ENCODE measurements around the gene WDR83.

WDR83 gene

DNA sequence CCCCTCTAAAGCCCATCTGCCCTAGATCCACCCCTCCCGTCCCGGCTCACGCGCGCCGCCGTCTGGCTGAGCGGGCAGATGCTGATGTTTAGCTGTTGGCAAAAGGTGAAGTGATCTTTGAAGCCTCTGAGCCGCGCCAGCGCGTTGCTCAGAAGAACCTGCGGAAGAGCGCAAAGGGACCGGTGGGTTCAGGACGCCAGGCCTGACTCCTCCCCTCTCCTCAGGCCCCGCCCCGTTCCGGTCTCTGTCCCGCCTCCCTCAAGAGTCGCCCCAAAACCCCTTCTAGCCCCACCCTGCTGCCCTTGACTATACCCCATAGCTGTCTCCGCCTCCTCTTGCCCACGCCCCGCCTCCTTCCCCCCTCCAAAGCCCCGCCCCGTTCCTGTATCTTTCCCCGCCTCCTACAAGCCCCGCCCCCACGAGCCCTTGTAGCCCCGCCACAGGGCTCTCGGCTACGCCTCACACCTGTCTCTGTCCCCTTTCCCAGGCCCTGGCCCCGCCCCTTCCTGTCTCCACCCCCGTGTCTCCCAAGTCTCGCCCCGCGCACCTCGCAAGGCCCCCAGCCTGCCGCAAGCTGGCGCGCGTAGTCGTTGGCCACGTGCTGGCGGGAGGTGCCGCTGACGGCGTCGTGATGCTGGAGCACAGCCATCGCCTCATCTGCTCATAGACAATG, 9.6 kb upstream of the WDR83 start:
- TF ChIP-seq, protein P1, sequence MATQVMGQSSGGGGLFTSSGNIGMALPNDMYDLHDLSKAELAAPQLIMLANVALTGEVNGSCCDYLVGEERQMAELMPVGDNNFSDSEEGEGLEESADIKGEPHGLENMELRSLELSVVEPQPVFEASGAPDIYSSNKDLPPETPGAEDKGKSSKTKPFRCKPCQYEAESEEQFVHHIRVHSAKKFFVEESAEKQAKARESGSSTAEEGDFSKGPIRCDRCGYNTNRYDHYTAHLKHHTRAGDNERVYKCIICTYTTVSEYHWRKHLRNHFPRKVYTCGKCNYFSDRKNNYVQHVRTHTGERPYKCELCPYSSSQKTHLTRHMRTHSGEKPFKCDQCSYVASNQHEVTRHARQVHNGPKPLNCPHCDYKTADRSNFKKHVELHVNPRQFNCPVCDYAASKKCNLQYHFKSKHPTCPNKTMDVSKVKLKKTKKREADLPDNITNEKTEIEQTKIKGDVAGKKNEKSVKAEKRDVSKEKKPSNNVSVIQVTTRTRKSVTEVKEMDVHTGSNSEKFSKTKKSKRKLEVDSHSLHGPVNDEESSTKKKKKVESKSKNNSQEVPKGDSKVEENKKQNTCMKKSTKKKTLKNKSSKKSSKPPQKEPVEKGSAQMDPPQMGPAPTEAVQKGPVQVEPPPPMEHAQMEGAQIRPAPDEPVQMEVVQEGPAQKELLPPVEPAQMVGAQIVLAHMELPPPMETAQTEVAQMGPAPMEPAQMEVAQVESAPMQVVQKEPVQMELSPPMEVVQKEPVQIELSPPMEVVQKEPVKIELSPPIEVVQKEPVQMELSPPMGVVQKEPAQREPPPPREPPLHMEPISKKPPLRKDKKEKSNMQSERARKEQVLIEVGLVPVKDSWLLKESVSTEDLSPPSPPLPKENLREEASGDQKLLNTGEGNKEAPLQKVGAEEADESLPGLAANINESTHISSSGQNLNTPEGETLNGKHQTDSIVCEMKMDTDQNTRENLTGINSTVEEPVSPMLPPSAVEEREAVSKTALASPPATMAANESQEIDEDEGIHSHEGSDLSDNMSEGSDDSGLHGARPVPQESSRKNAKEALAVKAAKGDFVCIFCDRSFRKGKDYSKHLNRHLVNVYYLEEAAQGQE (IDR thresholded peaks at IDR 0.05; ENCODE audit: insufficient read depth in 1 of 2, low read depth in 2 of 2, low read length in 2 of 2), result no peak
- no peak for TF ChIP-seq POLR2AphosphoS5 (IDR thresholded peaks at IDR 0.05; ENCODE audit: low read depth, low read length)
- TF ChIP-seq SIN3A (IDR thresholded peaks at IDR 0.05; ENCODE audit: borderline replicate concordance, insufficient read depth, low read length), result no peak
- no peak for TF ChIP-seq TAF1 (IDR thresholded peaks at IDR 0.05; ENCODE audit: borderline replicate concordance, insufficient read depth, low read length)
- no peak for TF ChIP-seq FOXP2 (optimal IDR thresholded peaks at IDR 0.05; ENCODE audit: borderline replicate concordance, extremely low read depth, extremely low read length, insufficient read depth)

DNA sequence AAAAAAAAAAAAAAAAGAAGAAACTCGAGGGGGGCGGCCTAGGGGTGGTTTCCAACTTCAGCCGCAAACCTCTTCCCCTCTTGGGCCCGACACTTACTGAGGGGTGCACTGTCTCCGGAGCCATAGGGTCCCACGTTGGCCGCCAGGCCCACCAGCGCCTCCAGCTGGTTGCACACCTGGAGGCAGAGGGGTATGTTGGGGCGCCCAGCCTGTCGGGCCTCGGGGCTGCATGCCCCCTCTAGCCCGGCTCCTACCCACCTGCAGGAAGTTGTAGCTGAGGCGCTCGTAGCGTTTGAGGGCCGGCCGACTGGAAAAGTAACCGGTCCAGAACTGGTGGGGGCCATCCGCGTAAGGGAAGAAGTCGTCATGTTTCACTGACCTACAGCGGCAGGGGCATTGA, 8.6 kb upstream of the WDR83 start:
- TF ChIP-seq, protein P1 (IDR thresholded peaks at IDR 0.05; ENCODE audit: insufficient read depth in 1 of 2, low read depth in 2 of 2, low read length in 2 of 2), result no peak
- TF ChIP-seq SIN3A (IDR thresholded peaks at IDR 0.05; ENCODE audit: borderline replicate concordance, insufficient read depth, low read length) (no peak), POLR2AphosphoS5 (IDR thresholded peaks at IDR 0.05; ENCODE audit: low read depth, low read length) (no peak), FOXP2 (optimal IDR thresholded peaks at IDR 0.05; ENCODE audit: borderline replicate concordance, extremely low read depth, extremely low read length, insufficient read depth) (no peak), TAF1 (IDR thresholded peaks at IDR 0.05; ENCODE audit: borderline replicate concordance, insufficient read depth, low read length) (no peak)

DNA sequence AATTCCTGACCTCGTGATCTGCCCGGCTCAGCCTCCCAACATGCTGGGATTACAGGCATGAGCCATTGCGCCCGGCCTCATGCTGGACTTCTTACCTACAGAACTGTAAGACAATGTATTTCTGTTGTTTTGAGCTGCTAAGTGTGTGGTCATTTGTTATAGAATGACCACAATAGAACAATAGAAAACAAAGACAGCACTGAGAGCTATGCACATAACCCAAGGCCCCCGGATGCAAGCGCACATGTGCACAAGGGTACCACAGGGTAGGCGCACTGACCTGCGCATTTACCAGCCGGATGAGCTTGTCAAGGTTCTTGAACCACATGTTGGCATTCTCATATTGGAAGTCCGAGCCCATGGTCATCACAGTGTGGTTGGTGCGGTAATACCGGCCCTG, 5.6 kb upstream of the WDR83 start:
- TF ChIP-seq, protein P1 (IDR thresholded peaks at IDR 0.05; ENCODE audit: insufficient read depth in 1 of 2, low read depth in 2 of 2, low read length in 2 of 2), result no peak
- TF ChIP-seq TAF1 (IDR thresholded peaks at IDR 0.05; ENCODE audit: borderline replicate concordance, insufficient read depth, low read length), result no peak
- no peak for TF ChIP-seq POLR2AphosphoS5 (IDR thresholded peaks at IDR 0.05; ENCODE audit: low read depth, low read length)
- no peak for TF ChIP-seq FOXP2 (optimal IDR thresholded peaks at IDR 0.05; ENCODE audit: borderline replicate concordance, extremely low read depth, extremely low read length, insufficient read depth)

DNA sequence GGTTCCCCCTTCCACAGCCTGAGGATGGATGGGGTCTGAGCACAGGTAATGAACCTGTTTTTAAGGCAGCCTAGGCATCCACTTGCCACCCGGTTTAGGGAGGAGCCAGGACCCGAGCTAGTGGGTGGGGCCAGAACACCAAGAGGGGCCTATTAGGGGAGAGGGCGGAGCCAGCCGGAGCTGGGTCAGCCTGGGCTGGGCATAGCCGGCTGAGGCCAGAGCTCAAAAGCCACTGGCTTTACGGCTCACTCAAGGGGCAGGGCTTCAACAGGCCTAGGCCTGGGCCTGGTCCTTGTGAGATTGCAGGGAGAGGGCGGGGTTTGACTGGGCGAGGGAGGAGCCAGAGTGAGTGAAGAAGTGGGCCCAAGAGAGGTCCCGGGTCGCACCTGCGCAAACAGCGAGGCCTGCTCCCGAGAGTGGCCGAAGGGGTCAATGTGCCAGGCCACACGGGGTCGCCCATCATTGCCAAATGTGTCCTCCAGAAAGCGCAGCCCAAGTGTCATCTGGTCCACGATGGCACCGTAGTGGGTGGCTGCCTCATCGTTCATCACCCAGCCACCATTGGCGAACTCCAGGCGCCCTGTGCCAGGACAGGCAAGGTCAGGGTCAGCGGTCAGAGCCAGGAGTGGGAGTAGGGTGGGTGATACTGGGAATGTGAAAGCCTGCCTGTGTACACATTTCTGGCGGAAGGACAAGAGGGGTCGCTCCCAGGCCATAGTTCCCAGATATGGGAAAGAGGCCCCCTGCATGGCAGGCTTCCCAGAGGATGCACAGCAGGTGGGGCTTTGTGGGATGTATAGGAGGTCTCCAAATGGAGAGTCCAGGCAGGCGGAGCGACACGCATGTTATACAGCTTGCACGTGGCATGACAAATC, 2.0 kb upstream of the WDR83 start:
- TF ChIP-seq, protein P1 (IDR thresholded peaks at IDR 0.05; ENCODE audit: insufficient read depth in 1 of 2, low read depth in 2 of 2, low read length in 2 of 2), result no peak
- TF ChIP-seq FOXP2 (optimal IDR thresholded peaks at IDR 0.05; ENCODE audit: borderline replicate concordance, extremely low read depth, extremely low read length, insufficient read depth) (no peak), SIN3A (IDR thresholded peaks at IDR 0.05; ENCODE audit: borderline replicate concordance, insufficient read depth, low read length) (no peak), POLR2AphosphoS5 (IDR thresholded peaks at IDR 0.05; ENCODE audit: low read depth, low read length) (no peak), TAF1 (IDR thresholded peaks at IDR 0.05; ENCODE audit: borderline replicate concordance, insufficient read depth, low read length) (no peak)
